GM11168 (cell line): ENCODE results near the gene RPS28.

Experiments
- in situ Hi-C: fragments of 300-500 bp; cut with MboI; formaldehyde crosslinking; loops from one replicate; pipeline ENCODE4 v1.12.0; 2022; ENCODE audit warnings: low sequenced_read_pairs; ENCODE audit not compliant: unreplicated experiment

The RPS28 gene

GRCh38 chr19:8319807-8320520 is 1.3 kb upstream of the RPS28 start:
- in situ Hi-C loops, result no loop called here

GRCh38 chr19:8320564-8321066 is 681 bp upstream of the RPS28 start:
- in situ Hi-C loops, result no loop called here

GRCh38 chr19:8321986-8322637 is 816 bp downstream of the RPS28 start:
- in situ Hi-C loops, result no loop called here

GRCh38 chr19:8322638-8322997 is 1.3 kb downstream of the RPS28 start:
- in situ Hi-C loops, result no loop called here

GRCh38 chr19:8323781-8324185 is 2.5 kb downstream of the RPS28 start:
- in situ Hi-C loops, result no loop called here

GRCh38 chr19:8324186-8325050 is 3.1 kb downstream of the RPS28 start:
- in situ Hi-C loops, result no loop called here

- in situ Hi-C loops, result no loop called here
These were observed 4.2 kb downstream of the RPS28 start for GRCh38 chr19:8325454-8325853.

GRCh38 chr19:8329996-8330395 is 8.7 kb downstream of the RPS28 start:
- in situ Hi-C loops, result no loop called here

GRCh38 chr19:8331263-8331845 is 10.1 kb downstream of the RPS28 start:
- in situ Hi-C loops, result no loop called here

- in situ Hi-C loops, result no loop called here
These were observed 11.9 kb downstream of the RPS28 start for GRCh38 chr19:8332976-8333766.

GRCh38 chr19:8333767-8334457 is 12.6 kb downstream of the RPS28 start:
- in situ Hi-C loops, result no loop called here

GRCh38 chr19:8334458-8335342 is 13.4 kb downstream of the RPS28 start:
- in situ Hi-C loops, result no loop called here

GRCh38 chr19:8335343-8336071 is 14.2 kb downstream of the RPS28 start:
- in situ Hi-C loops, result no loop called here

- in situ Hi-C loops, result no loop called here
These were observed 14.8 kb downstream of the RPS28 start for GRCh38 chr19:8336072-8336569.

- in situ Hi-C loops, result no loop called here
These were observed 15.4 kb downstream of the RPS28 start for GRCh38 chr19:8336660-8337059.

- in situ Hi-C loops, result no loop called here
These were observed 16.4 kb downstream of the RPS28 start for GRCh38 chr19:8337728-8338127.

GRCh38 chr19:8338835-8339234 is 17.5 kb downstream of the RPS28 start:
- in situ Hi-C loops, result no loop called here
